Measurements from ENCODE around the gene LCN1. TPM values are rescaled to one million over a fixed set of nuclear protein-coding genes. Genes with fewer than 3 reads are reported as not detected.

LCN1 gene
- total RNA-seq, 1 donor from 2014 or later: not detected

DNA sequence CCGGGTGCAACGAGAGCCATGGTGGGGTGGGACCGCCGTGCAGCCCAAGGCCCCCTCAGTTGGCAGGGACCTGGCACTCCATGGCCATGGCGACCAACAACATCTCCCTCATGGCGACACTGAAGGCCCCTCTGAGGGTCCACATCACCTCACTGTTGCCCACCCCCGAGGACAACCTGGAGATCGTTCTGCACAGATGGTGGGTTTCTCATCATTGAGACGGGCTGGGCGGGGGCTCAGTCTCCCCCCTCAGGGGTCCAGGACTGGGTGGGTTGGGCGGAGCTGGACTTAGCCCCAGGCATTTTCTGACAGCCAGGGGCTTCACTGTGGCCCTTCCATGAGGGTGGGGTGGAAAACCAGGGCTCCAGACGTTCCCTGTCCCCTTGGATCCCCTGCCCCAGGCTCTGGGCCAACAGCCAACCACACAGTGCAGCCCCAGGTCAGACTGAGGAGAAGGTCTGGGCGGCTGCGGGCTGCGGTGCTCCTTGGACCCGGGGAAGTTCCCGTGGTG is 41.0 kb downstream of the LCN1 start:
- FAIRE-seq: no peak

DNA sequence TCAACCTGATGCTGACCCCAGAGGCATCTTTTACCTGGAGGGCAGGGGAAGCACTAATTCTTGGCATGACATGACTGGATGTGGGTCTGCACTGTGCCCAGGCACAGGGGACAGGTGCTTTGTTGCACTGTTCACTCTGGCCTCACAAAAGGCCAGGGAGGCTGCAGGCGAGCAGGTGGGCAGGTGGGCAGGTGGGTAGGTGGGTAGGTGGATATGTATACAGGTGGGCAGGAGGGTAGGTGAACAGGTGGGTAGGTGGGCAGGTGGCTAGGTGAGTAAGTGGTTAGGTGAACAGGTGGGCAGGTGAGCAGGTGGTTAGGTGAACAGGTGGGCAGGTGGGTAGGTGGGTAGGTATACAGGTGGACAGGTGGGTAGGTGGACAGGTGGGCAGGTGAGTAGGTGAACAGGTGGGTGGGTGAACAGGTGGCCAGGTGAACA is 41.8 kb downstream of the LCN1 start:
- no peak for DNase-seq (ENCODE audit: low spot score in 2 of 2)
- FAIRE-seq: no peak

More for the DNA sequence above, 41.0 kb downstream of the LCN1 start:
- no peak for DNase-seq (ENCODE audit: low spot score in 2 of 2)

GRCh38 chr9:135563858-135564257 is 42.6 kb downstream of the LCN1 start:
- FAIRE-seq (no peak), DNase-seq (ENCODE audit: low spot score in 2 of 2) (no peak)

DNA sequence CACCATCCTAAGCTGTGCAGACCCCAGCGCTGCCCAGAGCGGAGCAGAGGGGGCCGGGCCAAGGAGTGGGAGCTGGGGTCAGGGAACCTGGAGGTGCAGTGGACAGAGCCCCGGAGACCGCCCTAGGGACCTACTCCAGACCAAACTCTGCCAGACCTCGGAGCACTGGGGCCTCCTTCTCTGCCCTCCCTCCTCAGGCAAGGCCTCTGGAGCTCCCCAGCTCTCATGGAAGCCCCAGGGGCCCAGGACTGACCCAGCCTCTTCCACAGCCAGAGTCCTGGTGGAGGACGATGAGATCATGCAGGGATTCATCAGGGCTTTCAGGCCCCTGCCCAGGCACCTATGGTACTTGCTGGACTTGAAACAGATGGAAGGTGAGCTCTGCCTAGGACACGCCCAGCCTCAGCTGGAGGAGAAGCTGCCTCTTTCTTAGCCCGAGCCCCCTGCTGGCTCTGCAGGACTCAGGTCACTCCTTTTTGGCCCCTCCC is 43.9 kb downstream of the LCN1 start:
- no peak for DNase-seq (ENCODE audit: low spot score in 2 of 2)
- no peak for FAIRE-seq

- no peak for DNase-seq (ENCODE audit: low spot score in 2 of 2)
- no peak for FAIRE-seq
Measured at GRCh38 chr9:135565636-135566035, 44.4 kb downstream of the LCN1 start.

- DNase-seq (ENCODE audit: low spot score in 2 of 2) (no peak), FAIRE-seq (no peak)
Measured at GRCh38 chr9:135566552-135566951, 45.3 kb downstream of the LCN1 start.

DNA sequence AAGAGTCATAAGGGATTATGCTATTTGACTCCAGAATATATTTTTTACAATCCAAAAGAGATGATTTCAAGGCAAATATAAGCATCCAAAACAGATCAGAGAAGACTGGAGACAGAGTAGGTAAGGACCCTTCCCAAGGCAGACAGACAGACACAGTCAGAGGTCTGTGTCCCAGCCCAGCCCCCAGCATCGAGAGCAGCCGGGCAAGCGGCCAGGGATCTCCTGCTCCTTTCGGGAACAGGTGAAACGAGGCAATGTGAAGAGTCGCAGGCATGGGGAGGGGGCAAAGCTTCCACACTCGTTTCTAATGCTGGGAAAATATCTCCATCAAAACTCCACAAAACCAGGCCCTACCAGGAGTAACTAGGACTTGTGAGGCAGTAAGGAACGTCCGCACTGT is 46.1 kb downstream of the LCN1 start:
- FAIRE-seq (no peak), DNase-seq (ENCODE audit: low spot score in 2 of 2) (no peak)

- no peak for DNase-seq (ENCODE audit: low spot score in 2 of 2)
- FAIRE-seq: no peak
Measured at GRCh38 chr9:135568026-135568425, 46.8 kb downstream of the LCN1 start.

GRCh38 chr9:135570456-135570855 is 49.2 kb downstream of the LCN1 start:
- FAIRE-seq (no peak), DNase-seq (ENCODE audit: low spot score in 2 of 2) (no peak)

GRCh38 chr9:135572233-135572632 is 51.0 kb downstream of the LCN1 start:
- FAIRE-seq (no peak), DNase-seq (ENCODE audit: low spot score in 2 of 2) (no peak)

- DNase-seq (ENCODE audit: low spot score in 2 of 2) (no peak), FAIRE-seq (no peak)
Measured at GRCh38 chr9:135573124-135573523, 51.9 kb downstream of the LCN1 start.

DNA sequence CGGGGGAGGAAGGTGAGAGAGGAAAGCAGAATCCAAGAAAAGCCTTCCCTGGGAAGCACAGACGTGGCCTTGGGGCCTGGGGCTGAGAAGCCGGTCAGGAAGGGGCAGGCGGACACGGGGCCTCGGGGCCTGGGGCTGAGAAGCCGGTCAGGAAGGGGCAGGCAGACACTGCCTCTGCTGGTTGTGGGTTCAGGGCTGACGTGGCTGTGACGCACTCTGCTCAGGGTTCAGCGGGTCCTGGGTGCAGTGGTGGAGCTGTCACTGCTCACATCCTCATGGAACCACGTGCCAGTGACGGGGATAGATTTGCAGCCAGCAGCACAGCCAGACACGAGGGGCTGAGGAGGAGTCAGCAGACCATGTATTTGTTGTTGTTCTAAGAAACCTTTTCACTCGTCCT is 53.1 kb downstream of the LCN1 start:
- FAIRE-seq (no peak), DNase-seq (ENCODE audit: low spot score in 2 of 2) (no peak)

DNA sequence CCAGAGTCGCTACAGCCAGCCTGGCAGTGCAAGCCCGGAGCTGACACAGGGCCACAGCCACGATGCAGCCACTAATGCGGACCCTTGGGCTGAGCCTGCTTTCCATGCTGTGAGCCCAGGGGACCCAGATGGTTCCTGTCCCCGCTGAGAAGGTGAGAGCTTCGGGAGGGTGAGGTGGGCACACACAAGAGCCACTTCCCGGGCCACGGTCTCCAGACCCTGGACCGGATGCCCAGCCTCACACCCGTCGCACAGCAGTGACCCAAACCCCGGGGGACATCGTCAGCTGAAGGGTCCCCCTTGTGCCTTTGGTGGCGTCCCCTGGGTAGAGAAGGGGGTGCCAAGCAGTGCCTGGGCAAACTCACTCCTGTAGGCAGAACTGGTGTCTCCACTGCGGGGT is 53.7 kb downstream of the LCN1 start:
- DNase-seq (ENCODE audit: low spot score in 2 of 2) (no peak), FAIRE-seq (no peak)

Other genes with a start within 250 kb of the LCN1 start
- gene PPP1R26, start 41.7 kb upstream of the LCN1 start, total RNA-seq: 35.5 TPM
- 13.9 TPM for gene MRPS2, start 20.8 kb upstream of the LCN1 start, total RNA-seq
- gene OBP2A, start 24.7 kb downstream of the LCN1 start, total RNA-seq: not detected
- not detected for gene PAEP, start 40.3 kb downstream of the LCN1 start, total RNA-seq
- gene GLT6D1, start 118.1 kb downstream of the LCN1 start, total RNA-seq: not detected
- gene LCN9, start 141.9 kb downstream of the LCN1 start, total RNA-seq: not detected
- gene SOHLH1, start 178.0 kb downstream of the LCN1 start, total RNA-seq: not detected
- 3.7 TPM for gene KCNT1, start 180.7 kb downstream of the LCN1 start, total RNA-seq